K562 (cell line): Measurements from ENCODE around the gene ELOB.

Experiments used
- CBX2 ChIP-seq: fragments of 200-600 bp; sonication (generic); IDR thresholded peaks from one replicate; pipeline ENCODE4 v1.6.1; 2012; ENCODE audit warnings: mild to moderate bottlenecking, low read length, inconsistent platforms; ENCODE audit not compliant: insufficient read depth, poor library complexity, severe bottlenecking
- CTCF ChIP-seq, 3 experiments: IDR thresholded peaks in 2 of 3; conservative IDR thresholded peaks in 1 of 3; 2 replicates each; pipeline ENCODE4 v1.5.1; 2011 to 2012; ENCODE audit warnings: low read length in 3 of 3, mild to moderate bottlenecking in 3 of 3, control low read depth in 2 of 3, improper control_type of control experiment in 1 of 3, inconsistent platforms in 1 of 3, low read depth in 1 of 3, mixed read lengths in 1 of 3, moderate library complexity in 1 of 3; ENCODE audit not compliant: insufficient read depth in 2 of 3
- E2F1 ChIP-seq: sonication (generic); formaldehyde crosslinking; IDR thresholded peaks from 2 replicates; pipeline ENCODE4 v1.8.1; 2023; ENCODE audit warnings: mild to moderate bottlenecking, missing genetic modification reagents, moderate library complexity
- MAFK ChIP-seq: IDR thresholded peaks from 2 replicates; pipeline ENCODE4 v1.6.1; 2011; ENCODE audit warnings: low read length, improper control_type of control experiment
- MEF2A ChIP-seq: IDR thresholded peaks from 2 replicates; pipeline ENCODE4 v1.6.1; 2011; ENCODE audit warnings: low read depth, mild to moderate bottlenecking, low read length, moderate library complexity; ENCODE audit not compliant: control insufficient read depth
- PRDM10 ChIP-seq: fragments of 450-650 bp; IDR thresholded peaks from 2 replicates; pipeline ENCODE4 v1.6.1; 2018; ENCODE audit not compliant: partially characterized antibody
- TAF1 ChIP-seq: IDR thresholded peaks from 2 replicates; pipeline ENCODE4 v1.6.1; 2011; ENCODE audit warnings: mild to moderate bottlenecking, low read length, moderate library complexity; ENCODE audit not compliant: insufficient read depth, control insufficient read depth, severe bottlenecking; ENCODE audit errors: extremely low read depth
- USF1 ChIP-seq: sonication (generic); formaldehyde crosslinking; IDR thresholded peaks from 2 replicates; pipeline ENCODE4 v1.9.0; 2022; ENCODE audit warnings: mild to moderate bottlenecking, missing genetic modification reagents
- ZBTB26 ChIP-seq: fragments of 450-650 bp; formaldehyde crosslinking; IDR thresholded peaks from 2 replicates; pipeline ENCODE4 v1.4.0; 2022; ENCODE audit warnings: missing genetic modification characterization
- ZNF263 ChIP-seq: sonication (generic); formaldehyde crosslinking; IDR thresholded peaks from 2 replicates; pipeline ENCODE4 v1.8.0; 2022; ENCODE audit warnings: mild to moderate bottlenecking, missing genetic modification reagents, borderline replicate concordance

GRCh38 chr16:2737238-2737605 lies 39.9 kb downstream of the ELOB start:
- TF ChIP-seq TAF1 (no peak), CTCF (IDR thresholded peaks at IDR 0.05 in 2 of 3, conservative IDR thresholded peaks at IDR 0.05 in 1 of 3; ENCODE audit: insufficient read depth in 2 of 3, low read depth in 1 of 3, low read length in 3 of 3) (no peak), ZNF263 (CRISPR knock-in tag) (no peak), USF1 (no peak), E2F1 (CRISPR knock-in tag) (no peak), MAFK (no peak), PRDM10 (no peak), ZBTB26 (CRISPR knock-in tag) (no peak), MEF2A (no peak), CBX2 (no peak)
